ENCODE measurements around the gene PHLDA3.

DNA sequence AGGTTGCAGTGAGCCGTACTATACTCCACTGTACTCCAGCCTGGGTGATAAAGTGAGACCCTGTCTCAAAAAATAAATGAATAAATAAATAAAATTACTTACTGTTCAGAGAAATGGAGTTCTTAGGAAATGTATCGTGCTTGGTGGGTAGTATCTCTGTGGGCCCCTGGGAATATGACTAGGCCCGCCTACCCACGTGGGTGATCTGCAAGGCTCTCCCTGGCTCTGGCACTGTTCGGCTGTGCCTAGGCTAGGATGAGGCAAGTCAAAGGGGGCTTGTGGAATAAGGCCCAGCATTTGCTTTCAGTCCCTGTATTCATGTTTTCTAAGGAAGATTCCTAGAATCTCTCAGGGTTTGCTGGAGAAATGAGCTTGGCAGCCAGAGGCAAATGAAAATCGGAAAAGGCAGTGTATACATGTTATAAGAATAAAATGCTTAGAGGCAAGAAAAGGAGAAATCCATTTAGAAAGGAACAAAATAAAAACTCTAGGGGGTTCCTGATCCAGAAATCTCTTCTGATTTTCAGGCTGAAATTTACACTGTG is 42.5 kb upstream of the PHLDA3 start:
- TF ChIP-seq POLR2AphosphoS5 (IDR thresholded peaks at IDR 0.05; ENCODE audit: low read depth, low read length) (no peak), POLR2A (IDR thresholded peaks at IDR 0.05; ENCODE audit: low read depth, low read length) (no peak), TAF1 (IDR thresholded peaks at IDR 0.05; ENCODE audit: low read depth, low read length) (no peak)

All from GM12891 (cell line).